Liver (tissue), 3 donors: Measurements from ENCODE around the gene TRIM25.

ENCODE experiments used
- FOXA1 ChIP-seq: IDR thresholded peaks from 2 replicates; pipeline ENCODE4 v1.6.1; 2016; ENCODE audit warnings: antibody characterized with exemption
- GABPA ChIP-seq, 2 donors: IDR thresholded peaks in 1 of 2; conservative IDR thresholded peaks in 1 of 2; 2 replicates each; pipeline ENCODE4 v1.6.1; 2016; ENCODE audit warnings: antibody characterized with exemption in 2 of 2, mild to moderate bottlenecking in 1 of 2, moderate library complexity in 1 of 2
- JUND ChIP-seq, 2 donors: IDR thresholded peaks; 2 replicates each; pipeline ENCODE4 v1.6.1; 2016; ENCODE audit warnings: antibody characterized with exemption in 2 of 2
- MAX ChIP-seq: IDR thresholded peaks from 2 replicates; pipeline ENCODE4 v1.6.1; 2016; ENCODE audit warnings: antibody characterized with exemption
- REST ChIP-seq: IDR thresholded peaks from 2 replicates; pipeline ENCODE4 v1.6.1; 2016; ENCODE audit warnings: antibody characterized with exemption, mild to moderate bottlenecking
- TAF1 ChIP-seq: conservative IDR thresholded peaks from 2 replicates; pipeline ENCODE4 v1.6.1; 2016; ENCODE audit warnings: antibody characterized with exemption, mild to moderate bottlenecking
- YY1 ChIP-seq: IDR thresholded peaks from 2 replicates; pipeline ENCODE4 v1.6.1; 2016; ENCODE audit warnings: antibody characterized with exemption, mild to moderate bottlenecking
- TF ChIP-seq, protein P1 (sequence below): fragments of 150-350 bp; IDR thresholded peaks from 2 replicates; pipeline ENCODE4 v1.5.1; 2017; ENCODE audit warnings: improper control_type of control experiment, low read depth, low read length; ENCODE audit not compliant: missing input control
- donor health status: healthy.
- donor health status: healthy.

GRCh38 chr17:56902348-56902747, 11.5 kb downstream of the TRIM25 start:
- TF ChIP-seq YY1 (no peak), TAF1 (no peak), FOXA1 (no peak), REST (no peak), GABPA (IDR thresholded peaks at IDR 0.05 in 1 of 2, conservative IDR thresholded peaks at IDR 0.05 in 1 of 2) (no peak), JUND (IDR thresholded peaks at IDR 0.05) (no peak), MAX (no peak)
- TF ChIP-seq, protein P1, sequence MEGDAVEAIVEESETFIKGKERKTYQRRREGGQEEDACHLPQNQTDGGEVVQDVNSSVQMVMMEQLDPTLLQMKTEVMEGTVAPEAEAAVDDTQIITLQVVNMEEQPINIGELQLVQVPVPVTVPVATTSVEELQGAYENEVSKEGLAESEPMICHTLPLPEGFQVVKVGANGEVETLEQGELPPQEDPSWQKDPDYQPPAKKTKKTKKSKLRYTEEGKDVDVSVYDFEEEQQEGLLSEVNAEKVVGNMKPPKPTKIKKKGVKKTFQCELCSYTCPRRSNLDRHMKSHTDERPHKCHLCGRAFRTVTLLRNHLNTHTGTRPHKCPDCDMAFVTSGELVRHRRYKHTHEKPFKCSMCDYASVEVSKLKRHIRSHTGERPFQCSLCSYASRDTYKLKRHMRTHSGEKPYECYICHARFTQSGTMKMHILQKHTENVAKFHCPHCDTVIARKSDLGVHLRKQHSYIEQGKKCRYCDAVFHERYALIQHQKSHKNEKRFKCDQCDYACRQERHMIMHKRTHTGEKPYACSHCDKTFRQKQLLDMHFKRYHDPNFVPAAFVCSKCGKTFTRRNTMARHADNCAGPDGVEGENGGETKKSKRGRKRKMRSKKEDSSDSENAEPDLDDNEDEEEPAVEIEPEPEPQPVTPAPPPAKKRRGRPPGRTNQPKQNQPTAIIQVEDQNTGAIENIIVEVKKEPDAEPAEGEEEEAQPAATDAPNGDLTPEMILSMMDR: no peak
